Left ventricle myocardium superior (tissue), 1 donor: ENCODE measurements around the gene PFKP. TPM values are rescaled to one million over a fixed set of nuclear protein-coding genes. Genes with fewer than 3 reads are reported as not detected.
"Not testable (repeated sequence)": the region's sequence is repeated elsewhere in the genome, so short reads cannot be mapped to it uniquely, and the experiment has no call there.

ENCODE experiments used
- ATAC-seq: fragments of 200-7000 bp; cut with Tn5 transposase; one replicate; pipeline ENCODE4 v1.9.1; 2020; ENCODE audit warnings: mild to moderate bottlenecking, moderate library complexity
- DNase-seq: peaks from one replicate; pipeline ENCODE4 v3.0.0-alpha.2; 2020
- intact Hi-C: fragments of 100-400 bp; cut with micrococcal nuclease; formaldehyde crosslinking; loops from one replicate; pipeline ENCODE4 v1.11.0; 2022
- total RNA-seq: library from RNA; stranded (reverse); fragmentation: NEBNext Ultra II Directional; extraction: Animal tissue kit (Norgen Biotek cat#: 25700); gene quantifications from one replicate; pipeline ENCODE4 v1.2.1, GENCODE V29; 2021
- donor health status: DM: no; HTN: yes; CAD: no; lungs with severe emphysema.

The PFKP gene
- total RNA-seq, 1 donor from 2014 or later: 178 TPM

DNA sequence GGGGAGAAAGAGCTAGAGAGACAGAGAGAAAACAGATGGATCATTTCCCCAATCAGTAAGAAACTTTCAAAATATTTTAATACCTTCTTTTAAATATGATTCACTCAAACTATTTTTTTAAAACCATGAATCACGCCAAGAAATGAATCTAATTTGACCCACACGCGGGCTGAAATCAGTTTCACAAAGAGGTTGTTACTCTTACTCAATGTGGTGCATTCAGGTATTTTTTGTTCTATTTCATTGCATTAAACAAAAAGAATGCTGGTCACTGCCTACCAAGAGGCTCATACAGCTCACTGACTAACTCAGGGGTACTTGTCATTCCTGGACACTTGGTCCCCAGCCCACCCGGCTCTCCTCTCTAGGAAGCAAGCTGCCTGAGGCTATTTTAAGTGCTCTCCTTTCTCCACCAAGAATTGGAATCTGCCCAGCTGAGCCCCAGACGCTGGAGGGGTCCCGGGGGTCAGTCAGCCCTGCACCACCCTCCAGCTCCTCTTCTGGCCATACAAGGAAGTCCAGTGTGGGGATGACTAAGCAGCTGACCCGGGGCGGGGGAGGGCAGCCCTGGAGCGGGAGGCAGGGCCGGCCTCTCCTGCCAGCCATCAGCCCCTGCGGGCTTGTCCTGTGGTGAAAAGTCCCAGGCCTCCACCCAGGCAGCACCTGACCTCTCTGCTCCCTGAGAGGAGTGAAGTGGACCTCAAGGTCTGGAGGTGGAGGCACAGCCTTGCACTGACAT is 21.7 kb upstream of the PFKP start:
- intact Hi-C loops: no loop called here
- peak; percentile 90 for ATAC-seq
- peak; percentile 79 for DNase-seq

DNA sequence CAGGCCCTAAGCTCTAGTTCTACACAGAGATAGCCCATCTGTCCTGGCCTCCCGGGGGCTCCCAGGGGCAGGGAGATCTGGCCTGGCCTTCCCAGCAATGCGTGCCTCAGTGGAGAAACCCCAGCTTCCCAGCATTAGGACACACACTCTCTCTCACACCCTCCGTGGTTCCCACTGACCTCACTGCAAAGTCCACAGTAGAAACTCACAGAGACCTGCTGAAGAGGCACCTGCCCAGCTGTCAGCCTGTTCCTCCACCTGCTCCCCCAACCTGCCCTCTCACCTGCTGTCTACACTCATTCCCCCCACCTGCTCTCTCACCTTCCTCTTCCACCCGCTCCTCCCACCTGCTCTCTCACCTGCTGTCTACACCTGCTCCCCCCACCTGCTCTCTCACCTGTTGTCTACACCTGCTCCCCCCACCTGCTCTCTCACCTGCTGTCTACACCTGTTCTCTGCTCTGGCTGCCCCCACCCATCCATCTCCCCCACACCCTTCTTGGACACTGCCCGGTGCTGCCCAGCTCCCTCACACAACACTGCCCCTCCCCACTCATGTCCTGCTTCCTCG is 21.1 kb upstream of the PFKP start:
- ATAC-seq (no peak), DNase-seq (no peak)
- intact Hi-C loops: no loop called here

DNA sequence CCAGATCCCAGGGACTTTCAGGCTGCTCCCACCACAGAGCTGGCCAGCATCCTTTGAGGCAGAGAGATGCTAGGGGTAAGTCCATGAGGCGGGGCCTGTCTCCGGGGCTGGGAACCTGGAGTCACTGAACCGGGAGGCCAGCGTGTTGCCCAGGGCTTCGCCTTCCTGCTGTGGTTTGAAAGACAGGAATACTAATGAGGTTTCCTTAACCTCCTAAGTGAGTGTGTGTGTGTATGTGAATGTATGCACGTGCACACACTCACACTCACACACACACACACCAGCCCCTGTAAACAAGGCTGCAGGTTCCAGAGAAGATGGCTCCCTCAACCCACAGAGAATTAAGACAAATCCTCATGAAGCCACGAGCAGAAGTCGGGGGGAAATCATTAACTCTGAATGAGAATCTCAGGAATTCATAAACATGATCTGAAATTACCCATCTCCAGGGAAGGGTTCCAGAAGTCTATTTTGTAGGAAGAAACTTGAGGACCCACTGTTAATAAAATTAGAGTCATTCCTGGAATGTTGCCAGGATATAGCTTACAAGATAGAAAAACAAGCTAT is 20.3 kb upstream of the PFKP start:
- intact Hi-C loops: no loop called here
- no peak for DNase-seq
- ATAC-seq: no peak

DNA sequence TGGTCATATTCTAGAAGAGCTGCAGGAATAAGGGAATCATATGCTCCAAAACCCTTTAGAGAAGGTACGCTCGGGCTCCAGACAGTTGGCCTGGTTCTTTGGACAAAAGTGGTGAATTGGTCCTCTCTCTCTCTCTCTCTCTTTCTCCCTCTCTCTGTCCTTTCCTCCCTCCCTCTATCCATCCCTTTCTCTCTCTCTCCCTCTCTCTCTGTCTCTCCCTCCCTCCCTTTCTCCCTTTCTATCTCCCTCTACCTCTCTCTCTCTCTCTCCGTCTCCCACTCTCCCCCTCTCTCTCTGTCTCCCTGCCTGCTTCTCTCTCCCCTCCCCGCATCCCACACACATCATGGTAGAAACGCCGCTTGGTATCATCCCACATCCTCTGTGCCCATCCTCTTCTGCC is 19.8 kb upstream of the PFKP start:
- intact Hi-C loops: no loop called here
- ATAC-seq: no peak
- DNase-seq: no peak

DNA sequence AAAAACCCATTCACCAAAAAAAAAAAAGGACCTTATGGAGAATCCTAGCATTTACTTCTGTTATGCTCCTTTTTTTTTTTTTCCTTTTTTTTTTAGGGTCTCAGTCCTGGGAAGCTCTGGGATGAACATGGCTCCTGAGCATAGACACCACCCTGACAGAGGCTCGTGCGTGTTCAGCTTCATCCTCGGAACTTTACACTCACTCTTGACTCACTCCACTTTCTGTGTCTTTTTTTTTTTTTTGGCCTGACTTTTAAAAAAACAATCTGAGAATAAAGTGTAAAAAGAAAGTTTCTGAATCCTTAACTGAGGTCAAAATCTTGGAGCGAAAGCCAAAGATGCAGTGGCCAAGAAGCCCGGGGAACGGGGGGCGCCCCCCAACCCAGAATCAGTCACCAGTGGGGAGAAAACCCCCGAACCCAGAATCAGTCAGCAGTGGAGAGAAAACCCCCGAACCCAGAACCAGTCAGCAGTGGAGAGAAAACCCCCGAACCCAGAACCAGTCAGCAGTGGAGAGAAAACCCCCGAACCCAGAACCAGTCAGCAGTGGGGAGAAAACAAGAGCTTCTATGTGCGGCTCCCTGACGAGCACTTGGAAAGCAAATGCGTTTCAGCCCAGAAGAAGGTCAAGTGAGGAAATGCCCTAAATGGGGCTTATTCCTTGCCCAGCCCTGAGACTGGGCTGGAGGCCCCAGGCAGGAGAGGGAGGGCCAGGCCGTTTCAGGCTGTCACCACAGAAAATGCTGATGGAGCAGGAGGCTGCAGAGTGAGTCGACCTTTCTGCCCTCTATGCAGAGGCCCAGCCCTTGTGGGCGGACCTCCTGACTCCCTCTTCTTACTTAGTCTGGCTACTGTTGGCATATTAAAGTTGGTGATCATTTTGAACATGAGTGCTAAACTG is 19.0 kb upstream of the PFKP start:
- peak; percentile 45 for ATAC-seq
- intact Hi-C loops: no loop called here
- DNase-seq: peak; percentile 32

DNA sequence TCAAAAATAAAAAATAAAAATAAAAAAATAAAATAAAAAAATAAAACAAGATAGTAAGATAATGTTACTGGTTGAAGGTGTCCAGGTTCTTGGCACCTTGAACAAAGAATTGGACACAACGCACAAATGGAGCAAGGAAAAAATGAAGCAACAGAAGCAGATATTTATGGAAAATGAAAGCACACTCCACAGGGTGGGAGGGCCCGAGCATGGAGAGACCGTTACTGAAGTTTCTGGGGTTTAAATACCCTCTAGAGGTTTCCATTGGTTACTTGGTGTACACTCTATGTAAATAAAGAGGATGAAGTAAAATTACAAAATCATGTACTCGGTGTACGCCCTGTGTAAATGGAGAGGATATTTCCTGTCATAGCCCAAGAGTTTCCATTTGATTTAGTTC is 15.7 kb upstream of the PFKP start:
- intact Hi-C loops: no loop called here
- no peak for DNase-seq
- no peak for ATAC-seq

DNA sequence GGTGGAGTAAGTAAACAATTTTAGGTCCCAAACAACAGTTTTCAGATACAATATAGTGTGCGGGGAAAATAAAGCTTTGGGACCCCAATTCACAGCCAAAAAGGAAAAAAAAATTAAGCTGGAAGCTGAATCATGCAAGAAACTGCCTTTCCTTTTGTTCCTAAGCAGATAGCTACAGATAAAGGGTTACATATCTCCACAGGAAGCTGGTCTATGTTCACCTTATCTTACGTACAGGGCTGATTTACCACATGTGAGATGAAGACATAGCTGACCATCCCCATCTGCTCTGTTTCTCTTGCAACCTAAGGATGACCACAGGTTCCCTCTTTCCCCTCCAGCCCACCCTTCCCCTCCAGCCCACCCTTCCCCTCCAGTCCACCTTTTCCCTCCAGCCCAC is 14.2 kb upstream of the PFKP start:
- no peak for ATAC-seq
- intact Hi-C loops: no loop called here
- DNase-seq: no peak

DNA sequence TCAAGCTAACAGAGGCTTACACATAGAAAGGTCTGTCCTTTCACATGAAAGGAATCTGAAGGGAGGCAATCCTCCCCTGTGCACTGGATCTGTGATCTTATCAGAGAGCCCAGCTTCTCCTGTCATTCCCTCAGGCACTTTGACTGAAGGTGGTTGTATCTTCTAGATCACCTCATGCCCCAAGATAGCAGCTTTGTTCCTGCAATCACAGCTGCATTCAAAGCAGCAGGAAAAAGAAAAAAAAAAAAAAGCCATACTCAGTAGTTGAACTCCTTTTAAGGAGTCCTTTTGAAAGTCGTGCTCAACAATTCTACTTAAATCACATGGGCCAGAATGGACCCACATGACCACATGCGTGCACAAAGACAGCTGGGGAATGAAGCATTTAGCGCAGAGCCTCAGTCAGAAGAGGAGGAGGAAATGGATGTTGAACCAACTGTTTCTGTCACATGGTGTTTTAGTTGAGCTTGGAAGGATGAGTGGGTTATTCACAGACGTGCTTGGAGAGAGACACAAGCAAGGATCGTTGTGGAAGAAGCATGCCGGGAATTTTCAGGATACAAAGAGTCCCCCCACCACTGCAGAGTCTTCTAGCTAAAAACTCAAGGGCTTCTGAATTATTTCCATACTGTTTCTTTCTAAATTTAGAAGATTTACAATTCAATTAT is 13.0 kb upstream of the PFKP start:
- DNase-seq: no peak
- ATAC-seq: no peak
- intact Hi-C loops: no loop called here

DNA sequence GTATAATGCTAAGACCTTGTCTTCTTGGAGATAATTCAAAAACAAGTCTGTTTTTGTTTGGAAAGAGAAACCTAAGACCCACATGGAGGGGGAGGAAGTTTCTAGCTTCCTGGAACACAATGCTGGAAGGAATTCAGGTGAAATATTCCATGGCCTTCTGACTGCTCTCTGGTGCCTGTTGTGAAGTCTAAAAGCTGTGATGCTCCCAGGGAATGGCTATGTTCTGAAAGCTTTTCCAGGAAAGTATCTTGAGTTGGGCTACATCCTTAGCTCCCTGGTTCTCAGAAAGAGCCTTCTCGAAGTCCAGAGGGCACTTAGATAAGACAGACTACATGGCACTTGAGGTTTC is 12.5 kb upstream of the PFKP start:
- DNase-seq (no peak), ATAC-seq (no peak)
- intact Hi-C loops: no loop called here

DNA sequence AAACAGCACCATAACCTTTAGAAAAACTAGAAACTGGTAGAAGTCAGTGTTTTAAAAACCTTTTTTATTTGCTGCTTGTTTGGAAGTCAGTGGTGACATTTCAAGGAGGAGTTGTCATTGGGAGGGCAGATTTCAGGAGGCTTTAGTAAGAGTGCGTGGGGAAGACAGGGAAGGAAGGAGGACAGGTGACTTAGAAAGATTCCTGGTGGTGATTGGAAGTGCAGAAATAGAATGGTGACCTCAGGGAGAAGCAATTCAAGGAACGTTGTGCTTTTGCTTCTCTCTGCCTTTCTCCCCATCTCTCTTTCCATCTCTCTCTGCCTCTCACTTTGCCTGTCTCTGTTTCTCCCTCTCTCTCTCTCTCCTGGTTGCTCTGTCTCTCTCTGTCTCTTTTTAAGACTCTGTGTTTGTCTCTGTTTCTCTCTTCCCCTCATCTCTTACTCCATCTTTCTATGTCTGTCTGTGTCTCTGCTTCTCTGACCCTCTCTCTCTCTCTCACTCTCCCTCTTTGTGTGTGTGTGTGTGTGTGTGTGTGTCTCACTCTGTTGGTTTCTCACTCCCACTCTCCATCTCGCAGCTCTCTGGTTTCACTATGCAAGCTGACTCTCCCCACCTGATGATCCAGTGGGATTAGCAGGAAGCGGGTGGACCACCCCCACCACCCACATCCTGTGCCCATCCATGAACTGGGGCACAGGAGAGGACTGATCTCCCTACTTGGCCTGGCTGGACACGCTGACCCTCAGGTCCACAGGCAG is 10.9 kb upstream of the PFKP start:
- ATAC-seq (no peak), DNase-seq (no peak)
- intact Hi-C loops: no loop called here

DNA sequence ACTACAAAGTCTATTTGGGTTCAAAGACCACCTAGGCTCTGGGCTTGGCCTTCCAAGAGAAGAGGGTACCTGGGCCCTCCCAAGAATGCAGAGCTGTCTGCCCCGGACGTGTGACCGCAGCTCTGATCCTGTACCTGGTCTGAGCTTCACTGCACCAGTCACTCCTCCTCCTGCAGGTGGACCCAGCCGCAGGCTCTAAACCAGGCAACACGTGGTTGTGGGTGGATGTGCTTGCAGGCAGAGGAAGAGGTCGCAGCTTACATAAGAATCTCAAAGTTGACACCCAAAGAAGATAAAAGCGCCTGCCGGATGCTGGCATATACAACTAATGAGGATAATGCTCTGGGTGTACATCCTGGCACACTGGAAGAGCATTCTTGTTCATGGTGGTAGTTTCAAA is 9.4 kb upstream of the PFKP start:
- ATAC-seq (no peak), DNase-seq (no peak)
- intact Hi-C loops: no loop called here

DNA sequence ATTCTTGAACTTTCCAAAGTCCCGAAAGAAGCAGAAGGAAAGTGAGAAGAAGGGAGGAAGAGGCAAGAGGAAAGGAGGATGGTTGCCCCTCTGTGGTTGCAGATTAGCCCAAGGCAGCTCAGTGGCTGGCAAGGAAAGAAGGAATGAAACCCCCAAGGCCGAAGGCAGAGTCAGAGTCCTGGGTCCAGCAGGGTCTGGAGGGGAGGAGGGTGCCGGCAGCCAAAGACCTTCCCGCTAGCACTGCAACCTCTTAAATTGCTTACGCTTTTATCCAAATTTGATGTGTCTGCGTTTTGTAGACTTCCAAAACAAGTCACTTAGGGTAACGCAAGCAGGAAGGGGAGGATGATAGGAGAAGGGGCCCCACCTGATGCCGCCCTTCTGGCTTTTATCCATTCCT is 7.4 kb upstream of the PFKP start:
- ATAC-seq: no peak
- intact Hi-C loops: no loop called here

DNA sequence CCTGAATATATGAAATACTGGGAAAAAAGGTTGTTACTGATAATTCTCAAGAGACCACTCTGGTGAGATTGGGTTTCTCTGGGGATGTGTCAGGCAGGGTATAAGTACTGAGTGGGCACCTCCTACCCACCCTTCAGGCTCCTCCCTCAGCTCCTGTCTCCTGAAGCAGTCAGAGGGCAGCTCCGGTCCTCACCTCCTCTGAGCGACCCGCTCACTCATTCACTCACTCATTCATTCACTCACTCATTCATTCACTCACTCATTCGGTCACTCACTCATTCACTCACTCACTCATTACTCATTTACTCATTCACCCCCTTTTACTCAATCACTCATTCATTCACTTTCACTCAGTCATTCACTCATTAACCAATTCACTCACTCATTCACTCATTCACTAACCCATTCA is 6.9 kb upstream of the PFKP start:
- intact Hi-C loops: no loop called here
- ATAC-seq: no peak

More for the DNA sequence above, 7.4 kb upstream of the PFKP start:
- no peak for DNase-seq

DNA sequence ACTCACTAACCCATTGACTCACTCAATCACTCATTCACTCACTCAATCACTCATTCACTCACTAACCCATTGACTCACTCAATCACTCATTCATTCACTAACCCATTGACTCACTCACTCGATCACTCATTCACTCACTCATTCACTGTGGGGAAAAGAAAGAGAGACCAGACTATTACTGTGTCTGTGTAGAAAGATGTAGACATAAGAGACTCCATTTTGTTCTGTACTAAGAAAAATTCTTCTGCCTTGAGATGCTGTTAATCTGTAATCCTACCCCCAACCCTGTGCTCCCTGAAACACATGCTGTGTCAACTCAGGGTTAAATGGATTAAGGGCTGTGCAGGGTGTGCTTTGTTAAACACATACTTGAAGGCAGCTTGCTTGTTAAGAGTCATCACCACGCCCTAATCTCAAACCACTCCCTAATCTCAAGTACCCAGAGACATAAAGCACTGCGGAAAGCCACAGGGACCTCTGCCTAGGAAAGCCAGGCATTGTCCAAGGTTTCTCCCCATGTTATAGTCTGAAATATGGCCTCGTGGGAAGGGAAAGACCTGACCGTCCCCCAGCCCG is 5.9 kb upstream of the PFKP start:
- intact Hi-C loops, ATAC-seq, DNase-seq: not testable (repeated sequence)

More for the DNA sequence above, 6.9 kb upstream of the PFKP start:
- no peak for DNase-seq

DNA sequence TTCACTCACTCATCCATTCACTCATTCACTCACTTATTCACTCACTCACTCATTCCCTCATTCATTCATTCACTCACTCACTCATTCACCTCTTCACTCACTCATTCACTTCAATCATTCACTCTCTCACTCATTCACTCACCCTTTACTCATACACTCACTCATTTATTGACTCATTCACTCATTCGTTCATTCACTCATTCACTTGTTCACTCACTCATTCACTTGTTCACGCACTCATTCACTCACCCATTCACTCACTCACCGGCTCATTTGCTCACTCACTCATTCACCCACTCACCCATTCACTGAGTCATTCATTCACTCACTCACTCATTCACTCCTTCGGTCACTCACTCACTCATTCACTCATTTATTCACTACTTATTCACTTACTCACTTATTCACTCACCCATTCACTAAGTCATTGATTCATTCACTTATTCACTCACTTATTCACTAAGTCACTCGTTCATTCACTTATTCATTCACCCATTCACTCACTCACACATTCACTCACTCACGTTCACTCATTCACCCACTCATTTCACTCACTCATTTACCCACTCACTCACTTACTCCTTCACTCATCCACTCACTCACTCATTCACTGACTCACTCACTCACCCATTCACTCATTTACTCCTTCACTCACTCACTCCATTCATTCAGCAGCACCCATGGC is 4.7 kb upstream of the PFKP start:
- DNase-seq: no peak
- no peak for ATAC-seq
- intact Hi-C loops: no loop called here

DNA sequence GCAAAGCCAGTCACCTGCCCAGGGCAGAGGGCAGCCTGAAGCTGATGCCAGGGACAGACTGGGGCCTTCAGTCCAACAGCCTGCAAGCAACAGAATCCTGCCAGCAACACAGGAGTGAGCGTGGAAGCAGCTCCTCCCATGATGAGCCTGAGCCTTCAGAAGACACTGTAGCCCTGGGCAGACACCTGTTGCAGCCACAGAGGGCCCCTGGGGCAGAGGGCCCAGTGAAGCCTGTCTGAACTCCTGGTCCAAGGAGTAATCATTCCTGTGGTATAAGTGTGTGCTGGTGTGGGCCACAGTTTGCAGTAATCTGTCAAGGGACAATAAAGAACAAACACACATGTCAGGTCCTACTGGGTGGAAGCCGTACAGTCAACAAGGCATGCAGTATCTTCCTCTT is 2.9 kb upstream of the PFKP start:
- no peak for DNase-seq
- ATAC-seq: no peak
- intact Hi-C loops: no loop called here

DNA sequence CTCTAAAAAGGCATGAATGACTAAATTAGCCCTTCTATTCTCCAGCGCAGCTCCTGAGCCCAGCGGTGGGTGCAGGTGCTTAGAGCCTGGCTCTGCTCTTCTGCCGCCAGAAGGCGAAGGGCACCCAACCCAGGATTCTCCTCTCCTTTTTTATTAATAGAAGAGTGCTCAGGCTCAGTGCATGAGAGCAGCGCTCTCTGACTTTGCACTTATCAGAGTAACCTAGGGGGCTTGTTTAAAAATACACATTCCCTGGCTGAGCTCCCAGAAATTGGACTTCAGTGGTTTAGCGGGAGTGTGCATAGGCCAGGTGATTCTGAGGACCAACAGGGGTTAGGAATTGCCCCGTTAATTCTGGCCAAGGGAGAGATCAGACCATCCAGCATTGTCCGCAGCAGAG is 1.7 kb upstream of the PFKP start:
- intact Hi-C loops: no loop called here
- ATAC-seq: peak; percentile 70

More for the DNA sequence above, 1.7 kb upstream of the PFKP start:
- DNase-seq: peak; percentile 68
